ENCODE measurements around the gene SYT8. TPM values are rescaled to one million over a fixed set of nuclear protein-coding genes. Genes with fewer than 3 reads are reported as not detected.

The SYT8 gene
- total RNA-seq, 2 experiments from 2014 or later = not detected

DNA sequence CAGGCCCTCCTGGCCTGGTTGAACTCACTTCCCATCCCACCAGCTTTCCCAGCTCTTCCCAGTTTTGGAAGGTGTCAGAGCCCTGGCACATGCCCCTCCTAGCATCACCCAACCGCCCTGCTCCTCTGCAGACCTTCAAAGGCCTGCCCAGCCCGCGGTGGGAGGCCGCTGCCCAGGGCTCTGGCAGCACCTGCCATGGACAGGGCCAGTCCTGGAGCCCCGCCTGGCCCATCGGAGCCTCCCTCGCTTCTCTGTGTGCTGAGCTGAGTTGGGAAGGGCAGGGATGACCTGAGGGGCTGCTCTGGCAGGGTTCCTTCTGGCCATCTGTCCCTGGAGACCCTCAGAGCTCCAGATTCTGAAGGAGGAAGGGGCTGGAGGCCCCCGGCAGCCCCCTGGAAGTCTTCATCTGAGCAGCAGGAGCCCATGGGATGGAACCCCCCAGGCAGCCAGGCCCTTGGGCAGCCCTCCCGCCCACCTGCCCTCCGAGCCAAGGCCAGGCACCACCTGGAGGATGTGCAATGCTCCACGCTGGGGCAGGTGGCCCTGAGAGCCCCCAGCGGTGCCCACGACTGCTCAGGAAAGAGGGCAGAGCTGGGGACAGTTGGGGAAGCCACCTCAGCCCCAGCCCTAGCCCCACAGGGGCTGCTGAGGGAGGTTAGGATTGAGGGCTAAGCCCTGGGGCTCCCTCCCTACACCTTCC is 21.7 kb downstream of the SYT8 start:
- H3K9me3 Mint-ChIP-seq (ENCODE audit: insufficient read depth) = no peaks in the 10 kb centered on the region
- H3K27ac Mint-ChIP-seq = peak overlapping the region; percentile 39
- ATAC-seq (no peak), DNase-seq (no peak)
- ChIA-PET CTCF (interaction anchor here (0.9 to 2.3 kb wide), 3 partner anchors 14 to 25 kb away, joined by 3 to 12 read pairs (median 3); no protein-coding TSS in a partner anchor), POLR2A (interaction anchor here (0.8 kb wide), 1 partner anchor 66 kb away, joined by 3 read pairs; no protein-coding TSS in a partner anchor)
- peaks cover 32% of the 10 kb centered on the region for H3K4me1 Mint-ChIP-seq (ENCODE audit: low read depth)
- H3K36me3 Mint-ChIP-seq (ENCODE audit: low read depth) = peaks cover 29% of the 10 kb centered on the region
- H3K27me3 Mint-ChIP-seq (ENCODE audit: low read depth) = no peaks in the 10 kb centered on the region
- no peak overlapping the region for H3K4me3 Mint-ChIP-seq

DNA sequence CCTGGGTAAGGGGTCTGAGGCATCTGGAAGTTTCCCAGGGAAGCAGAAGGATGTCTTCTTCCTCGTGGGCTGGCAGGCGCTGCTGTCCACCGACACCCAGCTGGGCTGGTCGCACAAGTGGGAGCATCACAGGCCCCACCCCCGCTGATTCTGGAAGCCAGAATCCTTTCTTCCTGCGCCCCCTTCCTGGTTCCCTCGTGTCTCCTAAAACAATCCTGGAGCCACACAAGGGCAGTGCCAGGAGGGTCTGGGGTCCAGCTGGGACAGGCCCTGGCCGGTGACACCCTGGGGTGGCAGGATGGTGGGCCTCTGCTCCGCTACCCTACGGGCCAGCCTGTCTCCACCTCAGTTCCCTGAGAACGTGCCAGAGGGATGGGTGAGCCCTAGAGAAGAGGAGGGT is 22.3 kb downstream of the SYT8 start:
- ChIA-PET CTCF (interaction anchor here (1.4 to 2.3 kb wide), 4 partner anchors 14 to 32 kb away, joined by 3 to 12 read pairs (median 5); no protein-coding TSS in a partner anchor), POLR2A (no interaction called here)
- H3K27ac Mint-ChIP-seq = no peak overlapping the region

DNA sequence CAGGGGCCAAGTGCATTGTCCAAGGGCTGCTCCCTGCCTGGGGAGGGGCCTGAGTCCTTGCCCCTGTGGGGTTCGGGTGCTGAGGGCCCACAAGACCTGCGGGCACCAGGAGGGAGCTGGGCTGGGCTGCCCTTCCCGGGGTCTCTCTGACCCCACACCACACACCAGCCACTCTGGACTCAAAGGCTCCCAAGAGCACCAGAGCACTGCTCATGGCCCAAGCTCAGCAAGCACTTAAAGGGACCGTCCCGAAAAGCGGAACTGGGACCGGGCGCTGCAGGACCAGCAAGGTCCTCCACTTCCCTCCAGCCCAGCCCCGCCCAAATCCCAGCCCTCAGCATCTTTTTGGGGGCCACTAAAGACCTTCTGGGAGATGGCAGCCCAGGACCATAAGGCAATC is 23.4 kb downstream of the SYT8 start:
- ChIA-PET POLR2A (no interaction called here), CTCF (interaction anchor here (1.4 kb wide), 2 partner anchors 24 to 31 kb away, joined by 3 to 7 read pairs; no protein-coding TSS in a partner anchor)
- ATAC-seq = no peak
- no peak overlapping the region for H3K4me3 Mint-ChIP-seq
- H3K9me3 Mint-ChIP-seq (ENCODE audit: insufficient read depth) = no peaks in the 10 kb centered on the region
- H3K27ac Mint-ChIP-seq = no peak overlapping the region
- H3K36me3 Mint-ChIP-seq (ENCODE audit: low read depth) = peaks cover 27% of the 10 kb centered on the region
- peaks cover 18% of the 10 kb centered on the region for H3K4me1 Mint-ChIP-seq (ENCODE audit: low read depth)
- DNase-seq = no peak
- no peaks in the 10 kb centered on the region for H3K27me3 Mint-ChIP-seq (ENCODE audit: low read depth)

More for the DNA sequence above, 22.3 kb downstream of the SYT8 start:
- Mint-ChIP-seq H3K9me3 (ENCODE audit: insufficient read depth) (no peaks in the 10 kb centered on the region), H3K4me1 (ENCODE audit: low read depth) (peaks cover 26% of the 10 kb centered on the region), H3K4me3 (no peak overlapping the region), H3K27me3 (ENCODE audit: low read depth) (no peaks in the 10 kb centered on the region), H3K36me3 (ENCODE audit: low read depth) (peaks cover 29% of the 10 kb centered on the region)
- DNase-seq (no peak), ATAC-seq (no peak)

DNA sequence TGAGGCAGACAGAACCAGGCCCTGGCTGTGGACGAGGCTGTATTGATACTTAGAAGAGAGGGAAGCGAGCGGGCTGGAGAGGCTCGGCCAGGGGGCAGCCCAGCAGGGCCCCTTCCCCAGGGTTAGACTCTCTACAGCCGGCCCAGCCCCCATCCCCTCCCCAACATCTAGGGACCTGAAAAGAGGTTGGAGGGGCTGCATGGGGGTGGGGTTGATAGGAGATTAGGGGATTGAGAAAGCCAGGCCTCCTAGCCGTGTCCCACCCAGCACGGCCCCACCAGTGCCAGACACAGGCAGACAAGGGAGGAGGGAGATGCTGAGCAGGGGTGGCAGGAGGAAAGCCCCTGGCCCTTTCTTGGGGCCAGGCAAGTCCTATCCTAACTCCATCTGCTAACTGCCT is 23.8 kb downstream of the SYT8 start:
- CTCF ChIA-PET = interaction anchor here (1.0 to 1.4 kb wide), 2 partner anchors 23 to 24 kb away, joined by 3 to 7 read pairs; no protein-coding TSS in a partner anchor
- DNase-seq = no peak
- H3K27me3 Mint-ChIP-seq (ENCODE audit: low read depth) = no peaks in the 10 kb centered on the region
- H3K4me1 Mint-ChIP-seq (ENCODE audit: low read depth) = peaks cover 21% of the 10 kb centered on the region
- no peak overlapping the region for H3K27ac Mint-ChIP-seq
- H3K36me3 Mint-ChIP-seq (ENCODE audit: low read depth) = peaks cover 25% of the 10 kb centered on the region
- no peak for ATAC-seq
- no peak overlapping the region for H3K4me3 Mint-ChIP-seq
- POLR2A ChIA-PET = no interaction called here
- no peaks in the 10 kb centered on the region for H3K9me3 Mint-ChIP-seq (ENCODE audit: insufficient read depth)

DNA sequence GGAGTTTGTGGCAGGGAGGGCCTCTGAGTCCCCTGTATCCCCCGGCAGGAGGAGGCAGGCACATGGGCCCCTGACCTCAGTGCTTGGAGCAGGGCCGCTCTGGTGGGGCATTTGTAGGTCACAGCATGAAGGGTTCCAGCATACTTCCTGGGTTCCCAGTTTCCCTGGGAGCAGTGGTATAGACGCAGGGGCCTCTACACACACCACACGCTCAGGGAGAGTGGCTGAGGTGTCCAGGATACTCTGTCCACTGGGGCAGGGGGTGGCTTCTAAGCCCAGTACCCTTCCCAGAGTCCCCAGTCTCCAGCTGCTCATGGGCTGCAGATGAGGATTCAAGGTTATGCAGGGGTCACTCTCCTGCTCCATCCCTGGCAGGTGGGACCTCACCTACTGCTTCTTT is 24.2 kb downstream of the SYT8 start:
- H3K9me3 Mint-ChIP-seq (ENCODE audit: insufficient read depth) = no peaks in the 10 kb centered on the region
- H3K27ac Mint-ChIP-seq = no peak overlapping the region
- POLR2A ChIA-PET = no interaction called here

DNA sequence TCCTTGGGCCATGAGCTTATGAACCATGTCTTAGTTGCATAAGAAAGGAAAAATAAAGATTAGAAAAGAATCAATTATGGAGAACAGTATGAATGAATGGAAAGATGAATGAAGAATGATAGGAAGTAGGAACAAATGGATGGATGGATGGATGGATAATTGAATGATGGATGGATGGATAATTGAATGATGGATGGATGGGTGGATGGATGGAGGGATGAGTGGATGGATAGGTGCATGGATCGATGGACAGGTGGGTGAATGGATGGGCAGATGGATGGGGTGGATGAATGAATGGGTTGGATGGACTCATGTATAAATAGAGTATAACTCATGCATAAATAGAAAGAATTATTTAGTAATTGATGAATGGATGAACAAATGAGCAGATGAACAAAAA is 25.3 kb downstream of the SYT8 start:
- Mint-ChIP-seq H3K4me1 (ENCODE audit: low read depth) (peaks cover 19% of the 10 kb centered on the region), H3K4me3 (no peak overlapping the region), H3K27me3 (ENCODE audit: low read depth) (no peaks in the 10 kb centered on the region), H3K36me3 (ENCODE audit: low read depth) (peaks cover 14% of the 10 kb centered on the region), H3K9me3 (ENCODE audit: insufficient read depth) (no peaks in the 10 kb centered on the region), H3K27ac (no peak overlapping the region)
- CTCF ChIA-PET = no interaction called here
- POLR2A ChIA-PET = no interaction called here
- ATAC-seq (no peak), DNase-seq (no peak)

More for the DNA sequence above, 24.2 kb downstream of the SYT8 start:
- ATAC-seq (no peak), DNase-seq (no peak)
- CTCF ChIA-PET = interaction anchor here (1.0 kb wide), 1 partner anchor 23 kb away, joined by 3 read pairs; no protein-coding TSS in a partner anchor
- Mint-ChIP-seq H3K36me3 (ENCODE audit: low read depth) (peaks cover 21% of the 10 kb centered on the region), H3K4me3 (no peak overlapping the region), H3K27me3 (ENCODE audit: low read depth) (no peaks in the 10 kb centered on the region), H3K4me1 (ENCODE audit: low read depth) (peaks cover 21% of the 10 kb centered on the region)

DNA sequence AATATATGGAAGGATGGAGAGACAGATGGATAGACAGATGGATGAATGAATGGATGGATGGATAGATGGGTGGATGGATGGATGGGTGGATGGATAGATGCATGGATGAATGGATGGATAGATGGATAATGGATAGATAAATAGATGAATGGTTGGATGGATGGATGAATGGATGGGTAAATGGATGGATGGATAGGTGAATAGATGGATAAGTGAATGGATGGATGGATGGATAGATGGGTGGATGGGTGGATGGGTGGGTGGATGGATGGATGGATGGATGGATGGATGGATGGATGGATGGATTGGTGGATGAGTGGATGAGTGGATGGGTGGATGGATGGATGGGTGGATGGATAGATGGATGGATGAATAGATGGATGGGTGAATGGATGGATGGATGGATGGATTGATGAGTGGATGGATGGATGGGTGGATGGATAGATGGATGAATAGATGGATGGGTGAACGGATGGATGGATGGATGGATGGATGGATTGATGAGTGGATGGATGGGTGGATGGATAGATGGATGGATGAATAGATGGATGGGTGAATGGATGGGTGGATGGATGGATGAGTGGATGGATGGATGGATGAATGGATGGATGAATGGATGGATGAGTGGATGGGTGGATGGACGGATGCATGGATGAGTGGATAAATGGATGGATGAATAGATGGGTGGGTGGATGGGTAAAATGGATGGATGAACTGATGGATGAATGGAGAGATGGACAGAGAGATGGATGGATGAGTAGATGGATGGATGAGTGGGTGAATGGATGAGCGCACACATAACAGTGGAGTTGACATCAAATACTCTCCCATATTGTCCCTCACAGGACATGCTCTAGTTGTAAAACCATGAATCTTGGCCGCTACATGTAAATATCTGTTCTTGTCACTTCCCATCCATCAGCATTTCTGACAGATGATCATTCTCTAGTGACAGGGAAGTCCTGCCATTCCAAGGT is 26.9 kb downstream of the SYT8 start:
- CTCF ChIA-PET = no interaction called here
- no peaks in the 10 kb centered on the region for H3K27me3 Mint-ChIP-seq (ENCODE audit: low read depth)
- H3K4me1 Mint-ChIP-seq (ENCODE audit: low read depth) = peaks cover 12% of the 10 kb centered on the region
- H3K36me3 Mint-ChIP-seq (ENCODE audit: low read depth) = peaks cover 10% of the 10 kb centered on the region
- H3K9me3 Mint-ChIP-seq (ENCODE audit: insufficient read depth) = no peaks in the 10 kb centered on the region
- POLR2A ChIA-PET = interaction anchor here (0.7 to 1.0 kb wide), 2 partner anchors 8 to 37 kb away, joined by 3 read pairs; no protein-coding TSS in a partner anchor
- no peak overlapping the region for H3K4me3 Mint-ChIP-seq
- no peak for ATAC-seq
- no peak overlapping the region for H3K27ac Mint-ChIP-seq
- no peak for DNase-seq

DNA sequence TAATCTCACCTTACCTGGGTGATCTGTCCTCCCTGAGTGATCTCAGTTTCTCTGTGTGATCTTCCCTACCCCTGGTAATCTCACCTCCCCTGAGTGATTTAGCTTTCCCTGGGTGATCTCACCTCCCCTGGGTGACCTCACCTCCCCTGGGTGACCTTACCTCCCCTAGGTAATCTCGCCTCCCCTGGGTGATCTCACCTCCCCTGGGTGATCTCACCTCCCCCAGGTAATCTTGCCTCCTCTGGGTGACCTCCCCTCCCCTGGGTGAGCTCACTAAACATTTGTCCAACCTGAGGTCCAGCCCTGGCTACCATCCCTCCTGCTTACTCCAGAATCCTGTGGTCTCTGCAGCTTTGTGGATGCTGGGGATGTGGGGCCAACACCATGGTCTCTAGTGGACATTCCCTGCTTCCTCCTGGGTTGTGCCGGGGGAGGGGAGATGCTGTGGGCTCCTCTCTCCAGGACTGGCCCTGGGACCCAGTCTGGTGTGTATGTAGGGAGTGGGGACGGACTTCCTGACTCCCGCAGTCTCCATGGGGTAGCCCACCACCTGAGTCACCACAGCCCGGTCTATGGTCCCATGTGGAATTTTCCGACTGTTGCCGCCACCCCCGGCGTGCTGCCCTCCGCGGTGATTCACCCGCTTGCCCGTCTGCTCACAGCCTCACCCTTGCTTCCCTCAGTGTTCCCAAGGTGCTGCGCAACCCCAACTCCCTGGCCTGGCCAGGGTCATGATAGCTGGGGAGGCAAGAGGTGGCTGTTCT is 28.0 kb downstream of the SYT8 start:
- POLR2A ChIA-PET = interaction anchor here (0.7 to 1.0 kb wide), 2 partner anchors 9 to 36 kb away, joined by 3 read pairs; no protein-coding TSS in a partner anchor
- Mint-ChIP-seq H3K36me3 (ENCODE audit: low read depth) (peaks cover 11% of the 10 kb centered on the region), H3K4me3 (no peak overlapping the region), H3K9me3 (ENCODE audit: insufficient read depth) (no peaks in the 10 kb centered on the region), H3K27me3 (ENCODE audit: low read depth) (no peaks in the 10 kb centered on the region), H3K27ac (no peak overlapping the region), H3K4me1 (ENCODE audit: low read depth) (peaks cover 12% of the 10 kb centered on the region)
- DNase-seq = no peak
- no peak for ATAC-seq
- CTCF ChIA-PET = no interaction called here

DNA sequence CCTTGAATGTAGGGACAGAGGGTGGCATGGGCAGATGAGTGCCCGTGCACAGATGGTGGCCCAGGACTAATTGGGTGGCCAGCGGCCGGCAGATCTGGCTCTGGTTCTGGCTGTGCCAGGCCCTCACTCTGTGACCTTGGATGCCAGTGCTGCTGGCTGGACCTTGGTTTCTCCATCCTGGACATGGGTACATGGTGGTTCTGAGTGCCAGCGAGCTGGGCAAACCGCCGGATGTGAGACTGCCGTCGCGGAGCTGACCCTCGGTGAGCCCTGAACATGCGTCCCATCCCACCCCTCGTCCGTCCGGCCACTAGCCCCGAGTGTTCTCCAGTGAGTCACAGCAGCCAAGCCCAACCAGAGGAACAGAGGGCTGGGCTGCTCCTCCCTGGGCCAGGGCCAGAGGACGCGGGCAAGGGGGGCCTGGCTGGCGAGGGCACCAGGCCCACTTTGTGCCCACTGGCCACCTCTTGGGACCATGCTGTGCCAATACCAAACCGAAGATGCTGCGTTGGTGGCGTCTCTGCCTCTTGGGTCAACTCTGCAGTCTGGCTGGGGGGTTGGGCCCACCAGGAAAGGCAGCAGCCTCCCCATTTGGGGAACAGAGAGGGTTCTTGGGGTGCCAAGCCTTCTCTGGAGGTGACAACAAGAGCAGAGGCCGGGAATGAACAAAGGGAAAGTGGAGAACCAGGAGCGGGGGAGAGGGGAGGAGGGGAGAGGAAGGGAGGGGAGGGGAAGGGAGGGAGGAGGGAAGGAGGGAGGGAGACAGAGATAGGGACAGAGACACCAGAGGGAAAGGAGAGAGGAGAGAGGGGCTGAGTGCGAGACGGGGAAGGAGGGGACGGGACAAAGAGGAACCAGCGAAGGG is 28.8 kb downstream of the SYT8 start:
- Mint-ChIP-seq H3K4me1 (ENCODE audit: low read depth) (peaks cover 12% of the 10 kb centered on the region), H3K27ac (no peak overlapping the region), H3K27me3 (ENCODE audit: low read depth) (no peaks in the 10 kb centered on the region), H3K4me3 (no peak overlapping the region), H3K9me3 (ENCODE audit: insufficient read depth) (no peaks in the 10 kb centered on the region), H3K36me3 (ENCODE audit: low read depth) (peaks cover 13% of the 10 kb centered on the region)
- ChIA-PET POLR2A (no interaction called here), CTCF (no interaction called here)
- ATAC-seq = no peak
- no peak for DNase-seq

DNA sequence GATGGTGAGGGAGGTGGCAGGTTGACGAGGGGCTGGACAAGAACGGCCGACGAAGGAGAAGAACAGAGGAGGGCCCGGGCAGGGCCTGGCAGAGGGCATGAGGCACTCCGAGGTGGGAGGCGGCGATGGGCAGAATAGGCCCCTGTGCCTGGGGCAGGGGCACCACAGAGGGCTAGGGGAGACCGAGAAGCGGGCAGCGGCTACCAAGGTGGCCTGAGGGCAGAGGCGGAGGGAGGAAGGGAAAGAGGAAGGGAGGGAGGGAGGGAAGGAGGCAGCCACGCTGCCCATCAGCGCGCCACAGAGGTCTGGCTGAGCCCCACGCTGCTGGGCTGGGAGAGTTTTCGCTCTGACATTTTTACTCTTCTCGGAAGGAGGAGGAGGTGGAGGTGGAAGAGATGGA is 29.4 kb downstream of the SYT8 start:
- POLR2A ChIA-PET = no interaction called here
- no peaks in the 10 kb centered on the region for H3K9me3 Mint-ChIP-seq (ENCODE audit: insufficient read depth)
- peaks cover 13% of the 10 kb centered on the region for H3K36me3 Mint-ChIP-seq (ENCODE audit: low read depth)
- H3K4me3 Mint-ChIP-seq = no peak overlapping the region
- CTCF ChIA-PET = no interaction called here
- H3K27ac Mint-ChIP-seq = no peak overlapping the region
- peaks cover 17% of the 10 kb centered on the region for H3K4me1 Mint-ChIP-seq (ENCODE audit: low read depth)
- DNase-seq (no peak), ATAC-seq (no peak)
- no peaks in the 10 kb centered on the region for H3K27me3 Mint-ChIP-seq (ENCODE audit: low read depth)

All from activated CD8-positive, alpha-beta T cell treated with anti-CD3 and anti-CD28 coated beads, Interleukin-2, amount 10 ng/mL, durations not matched to agents 7 days and 5 days (primary cell).